OCI-LY1 (cell line): ENCODE measurements around the gene FYN.

Experiments
- H2AFZ ChIP-seq: fragments of 200-600 bp; sonication (generic), shearing (Covaris generic); 2 replicates; pipeline ENCODE4 v1.6.0; 2014; ENCODE audit warnings: antibody characterized with exemption, mild to moderate bottlenecking, low read length
- H3F3A ChIP-seq: fragments of 200-600 bp; sonication (generic), shearing (Covaris generic); 2 replicates; pipeline ENCODE4 v1.6.0; 2014; ENCODE audit warnings: mild to moderate bottlenecking, antibody characterized with exemption, low read length, moderate library complexity; ENCODE audit not compliant: insufficient read depth
- H3K27ac ChIP-seq: fragments of 200-600 bp; sonication (generic); 2 replicates; pipeline ENCODE4 v1.5.1; 2014; ENCODE audit warnings: low read length, mixed run types, mild to moderate bottlenecking, low read depth; ENCODE audit not compliant: poor library complexity, severe bottlenecking
- H3K27me3 ChIP-seq: fragments of 200-600 bp; sonication (generic); 2 replicates; pipeline ENCODE4 v1.6.0; 2014; ENCODE audit warnings: antibody characterized with exemption, mild to moderate bottlenecking, low read length, moderate library complexity; ENCODE audit not compliant: insufficient read depth
- H3K36me3 ChIP-seq: fragments of 200-600 bp; sonication (generic); 2 replicates; pipeline ENCODE4 v1.6.1; 2014; ENCODE audit warnings: mild to moderate bottlenecking, antibody characterized with exemption, low read length, moderate library complexity, mixed read lengths; ENCODE audit not compliant: insufficient read depth
- H3K4me1 ChIP-seq: fragments of 200-600 bp; sonication (generic); 2 replicates; pipeline ENCODE4 v1.5.1; 2014; ENCODE audit warnings: mild to moderate bottlenecking, low read length, moderate library complexity; ENCODE audit not compliant: insufficient read depth, severe bottlenecking
- H3K4me2 ChIP-seq: fragments of 200-600 bp; sonication (generic), shearing (Covaris generic); 2 replicates; pipeline ENCODE4 v1.6.1; 2014; ENCODE audit warnings: low read length
- H3K4me3 ChIP-seq: fragments of 200-600 bp; sonication (generic); 2 replicates; pipeline ENCODE4 v1.5.1; 2014; ENCODE audit warnings: low read length, low read depth, mild to moderate bottlenecking, mixed read lengths; ENCODE audit not compliant: poor library complexity, severe bottlenecking
- H3K79me2 ChIP-seq: fragments of 200-600 bp; shearing (Covaris generic); 2 replicates; pipeline ENCODE4 v1.6.1; 2016; ENCODE audit warnings: mixed run types, low read length, mixed read lengths; ENCODE audit not compliant: insufficient read depth
- H3K9ac ChIP-seq: fragments of 200-600 bp; sonication (generic), shearing (Covaris generic); 2 replicates; pipeline ENCODE4 v1.6.1; 2014; ENCODE audit warnings: mild to moderate bottlenecking, low read length, mixed read lengths
- H3K9me2 ChIP-seq: fragments of 200-600 bp; sonication (generic), shearing (Covaris generic); 2 replicates; pipeline ENCODE4 v1.6.1; 2014; ENCODE audit warnings: low read depth, mild to moderate bottlenecking, low read length, mixed read lengths
- H3K9me3 ChIP-seq: fragments of 200-600 bp; shearing (Covaris generic); 2 replicates; pipeline ENCODE4 v1.6.1; 2014; ENCODE audit warnings: low read length, mixed read lengths
- H4K20me1 ChIP-seq: fragments of 200-600 bp; sonication (generic), shearing (Covaris generic); 2 replicates; pipeline ENCODE4 v1.6.0; 2016; ENCODE audit warnings: mild to moderate bottlenecking, low read length; ENCODE audit not compliant: insufficient read depth
- EZH2 ChIP-seq: fragments of 200-600 bp; sonication (generic), shearing (Covaris generic); IDR thresholded peaks from 2 replicates; pipeline ENCODE4 v1.8.0; 2017; ENCODE audit warnings: borderline replicate concordance, mixed run types, mild to moderate bottlenecking, antibody characterized with exemption, low read length, moderate library complexity, mixed read lengths
- TF ChIP-seq, protein P1 (sequence below): fragments of 200-600 bp; sonication (generic), shearing (Covaris generic); IDR thresholded peaks from 2 replicates; pipeline ENCODE4 v1.5.1; 2017; ENCODE audit warnings: mild to moderate bottlenecking, antibody characterized with exemption, low read length, moderate library complexity, mixed read lengths

Gene FYN

GRCh38 chr6:111898452-111898851 is 25.2 kb upstream of the FYN start:
- TF ChIP-seq, protein P1, sequence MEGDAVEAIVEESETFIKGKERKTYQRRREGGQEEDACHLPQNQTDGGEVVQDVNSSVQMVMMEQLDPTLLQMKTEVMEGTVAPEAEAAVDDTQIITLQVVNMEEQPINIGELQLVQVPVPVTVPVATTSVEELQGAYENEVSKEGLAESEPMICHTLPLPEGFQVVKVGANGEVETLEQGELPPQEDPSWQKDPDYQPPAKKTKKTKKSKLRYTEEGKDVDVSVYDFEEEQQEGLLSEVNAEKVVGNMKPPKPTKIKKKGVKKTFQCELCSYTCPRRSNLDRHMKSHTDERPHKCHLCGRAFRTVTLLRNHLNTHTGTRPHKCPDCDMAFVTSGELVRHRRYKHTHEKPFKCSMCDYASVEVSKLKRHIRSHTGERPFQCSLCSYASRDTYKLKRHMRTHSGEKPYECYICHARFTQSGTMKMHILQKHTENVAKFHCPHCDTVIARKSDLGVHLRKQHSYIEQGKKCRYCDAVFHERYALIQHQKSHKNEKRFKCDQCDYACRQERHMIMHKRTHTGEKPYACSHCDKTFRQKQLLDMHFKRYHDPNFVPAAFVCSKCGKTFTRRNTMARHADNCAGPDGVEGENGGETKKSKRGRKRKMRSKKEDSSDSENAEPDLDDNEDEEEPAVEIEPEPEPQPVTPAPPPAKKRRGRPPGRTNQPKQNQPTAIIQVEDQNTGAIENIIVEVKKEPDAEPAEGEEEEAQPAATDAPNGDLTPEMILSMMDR = no peak
- TF ChIP-seq EZH2 = no peak
- no peaks in the 10 kb centered on the region for H3K9me3 ChIP-seq
- no peaks in the 10 kb centered on the region for H3K4me1 ChIP-seq
- no peak overlapping the region for H3K4me3 ChIP-seq
- no peaks in the 10 kb centered on the region for H3K79me2 ChIP-seq
- H3K9me2 ChIP-seq = no peaks in the 10 kb centered on the region
- H3F3A ChIP-seq = no peaks in the 10 kb centered on the region
- no peak overlapping the region for H3K9ac ChIP-seq
- H3K36me3 ChIP-seq = no peaks in the 10 kb centered on the region
- H3K4me2 ChIP-seq = no peak overlapping the region
- H3K27ac ChIP-seq = no peak overlapping the region
- no peaks in the 10 kb centered on the region for H3K27me3 ChIP-seq
- no peaks in the 10 kb centered on the region for H4K20me1 ChIP-seq
- H2AFZ ChIP-seq = no peak overlapping the region

DNA sequence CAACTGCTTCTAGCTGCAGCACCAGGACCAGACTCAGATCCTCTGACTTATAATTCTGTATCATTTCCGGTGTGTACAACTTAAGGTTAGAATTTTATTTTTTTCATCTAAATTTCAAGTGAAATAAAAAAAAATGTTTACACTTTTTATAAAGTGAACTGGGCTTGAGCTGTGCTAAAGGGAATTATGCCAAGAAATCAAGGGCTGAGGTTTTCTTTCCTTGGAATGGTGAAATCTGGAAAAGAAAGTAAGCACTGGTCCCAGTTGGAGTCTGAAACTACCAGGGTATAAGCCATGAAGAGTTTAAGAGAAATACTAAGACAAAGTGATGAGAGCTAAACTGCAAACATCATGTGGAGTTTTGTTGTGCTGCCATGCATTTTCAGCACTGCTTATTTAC is 21.7 kb upstream of the FYN start:
- H3K9me3 ChIP-seq = no peaks in the 10 kb centered on the region
- H3K4me2 ChIP-seq = no peak overlapping the region
- H3K9me2 ChIP-seq = no peaks in the 10 kb centered on the region
- H3K79me2 ChIP-seq = no peaks in the 10 kb centered on the region
- no peaks in the 10 kb centered on the region for H3K4me1 ChIP-seq
- H2AFZ ChIP-seq = no peak overlapping the region
- no peak for TF ChIP-seq EZH2
- TF ChIP-seq, protein P1 = no peak
- no peaks in the 10 kb centered on the region for H3F3A ChIP-seq
- H3K4me3 ChIP-seq = no peak overlapping the region
- no peaks in the 10 kb centered on the region for H4K20me1 ChIP-seq
- no peaks in the 10 kb centered on the region for H3K27me3 ChIP-seq
- H3K36me3 ChIP-seq = no peaks in the 10 kb centered on the region
- H3K9ac ChIP-seq = no peak overlapping the region
- no peak overlapping the region for H3K27ac ChIP-seq

- Histone ChIP-seq H3K79me2 (no peaks in the 10 kb centered on the region), H3K36me3 (no peaks in the 10 kb centered on the region), H3K9me2 (no peaks in the 10 kb centered on the region), H3K4me1 (no peaks in the 10 kb centered on the region), H2AFZ (no peak overlapping the region), H3K4me3 (no peak overlapping the region), H3K9me3 (no peaks in the 10 kb centered on the region), H3F3A (no peaks in the 10 kb centered on the region), H4K20me1 (no peaks in the 10 kb centered on the region), H3K4me2 (no peak overlapping the region), H3K9ac (no peak overlapping the region), H3K27ac (no peak overlapping the region), H3K27me3 (no peaks in the 10 kb centered on the region)
- TF ChIP-seq, protein P1 = no peak
- no peak for TF ChIP-seq EZH2
These were observed 21.0 kb upstream of the FYN start for GRCh38 chr6:111894272-111894671.
